Stimulated activated CD8-positive, alpha-beta memory T cell treated with anti-CD3 and anti-CD28 coated beads, Interleukin-7, amount 100 ng/mL, for 24 hours (primary cell): ENCODE measurements around the gene NR6A1.
"Not testable (repeated sequence)": the region's sequence is repeated elsewhere in the genome, so short reads cannot be mapped to it uniquely, and the experiment has no call there.

Source experiments
- DNase-seq: peaks from one replicate; pipeline ENCODE4 v3.0.0-alpha.2; 2020; ENCODE audit warnings: low read depth

Gene NR6A1

DNA sequence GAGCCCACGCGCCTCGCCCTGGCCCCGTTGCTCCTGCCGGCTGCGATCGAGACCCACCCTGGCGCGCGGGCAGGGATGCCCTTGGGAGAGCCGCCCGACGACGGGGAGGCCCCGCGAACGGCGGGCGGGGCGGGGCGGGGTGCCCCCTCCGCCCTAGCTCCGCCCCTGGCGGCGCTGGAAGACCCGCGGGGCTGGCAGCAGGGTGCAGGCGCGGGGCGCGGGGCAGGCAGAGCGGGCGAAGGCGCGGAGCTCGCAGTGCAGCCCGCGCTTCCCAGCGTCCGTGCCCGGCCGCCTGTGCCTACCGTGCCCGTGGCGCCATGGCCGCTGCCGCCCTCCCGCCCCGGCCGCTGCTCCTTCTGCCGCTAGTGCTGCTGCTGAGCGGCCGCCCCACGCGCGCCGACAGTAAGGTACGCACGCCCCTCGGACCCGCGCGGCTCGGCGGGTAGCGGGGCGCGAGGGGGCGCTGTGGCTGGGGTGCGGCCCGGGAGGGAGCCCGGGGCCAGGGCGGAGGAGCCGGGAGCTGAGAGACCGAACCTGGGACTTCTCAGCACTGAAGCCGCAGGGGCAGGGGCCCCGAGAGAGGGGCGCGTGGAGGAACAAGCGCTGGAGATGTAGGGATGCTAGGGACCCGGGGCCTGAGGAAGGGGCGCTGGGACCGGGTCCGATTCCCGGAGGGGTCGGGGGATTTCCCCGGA, 6.0 kb upstream of the NR6A1 start, which contains the start of gene OLFML2A:
Gene OLFML2A, plus strand, starts transcription at position 180 of the 695 bp plus-strand sequence. Its CDS starts 138 bp downstream, at position 318.
- DNase-seq, result no peak

DNA sequence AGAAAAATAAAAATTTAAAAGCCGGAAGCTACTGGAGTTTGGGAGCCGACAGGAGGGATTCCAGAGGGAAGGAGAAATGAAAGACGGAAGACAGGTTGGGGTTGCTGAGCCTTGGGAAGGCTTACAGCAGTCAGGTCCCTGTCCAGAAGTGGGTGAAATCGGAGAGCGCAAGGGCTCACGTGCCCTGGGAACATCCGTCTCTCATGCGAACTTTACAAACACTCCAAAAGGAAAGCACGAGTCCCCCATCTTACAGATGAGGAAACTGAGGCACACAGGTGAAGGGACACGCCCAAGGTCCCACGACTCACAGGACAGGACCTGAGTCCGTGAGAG, 5.5 kb upstream of the NR6A1 start:
- no peak for DNase-seq

DNA sequence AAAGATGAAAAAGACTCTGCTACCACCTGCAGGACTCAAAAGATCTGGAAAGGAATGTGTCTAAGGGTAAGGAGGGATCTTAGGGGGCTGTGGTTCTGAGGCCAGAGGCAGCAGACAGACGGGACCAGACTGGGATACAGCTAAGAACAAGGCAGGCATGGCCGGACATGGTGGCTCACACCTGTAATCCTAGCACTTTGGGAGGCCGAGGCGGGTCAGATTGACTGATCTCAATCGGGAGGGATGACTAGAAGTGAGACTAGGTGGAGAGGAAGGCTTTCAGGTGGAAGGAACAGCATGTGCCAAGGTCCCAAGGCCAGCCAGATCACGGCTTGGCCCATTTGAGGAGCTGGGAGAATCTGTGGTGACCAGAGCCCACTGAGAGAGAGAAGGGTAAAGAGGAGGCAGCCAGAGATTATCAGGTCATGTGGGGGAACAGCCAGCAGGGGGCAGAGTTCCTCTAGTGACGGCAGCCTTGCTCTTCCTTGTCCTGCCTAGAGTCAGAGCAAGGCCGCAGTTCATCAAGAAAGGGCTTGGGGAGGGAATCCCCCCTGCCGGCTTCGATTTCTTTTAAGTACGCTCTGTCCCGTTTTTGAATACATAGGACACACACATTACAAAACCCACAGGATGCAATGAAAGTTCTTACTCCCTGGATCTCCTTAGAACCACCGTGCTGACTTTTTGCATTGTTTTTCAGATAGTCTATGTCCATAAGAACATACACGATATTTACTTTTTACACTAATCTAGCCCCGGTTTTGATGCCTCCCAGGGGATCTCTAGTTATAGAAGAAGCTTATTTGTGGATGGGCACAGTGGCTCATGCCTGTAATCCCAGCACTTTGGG, 3.2 kb upstream of the NR6A1 start:
- DNase-seq, result peak; percentile 76

DNA sequence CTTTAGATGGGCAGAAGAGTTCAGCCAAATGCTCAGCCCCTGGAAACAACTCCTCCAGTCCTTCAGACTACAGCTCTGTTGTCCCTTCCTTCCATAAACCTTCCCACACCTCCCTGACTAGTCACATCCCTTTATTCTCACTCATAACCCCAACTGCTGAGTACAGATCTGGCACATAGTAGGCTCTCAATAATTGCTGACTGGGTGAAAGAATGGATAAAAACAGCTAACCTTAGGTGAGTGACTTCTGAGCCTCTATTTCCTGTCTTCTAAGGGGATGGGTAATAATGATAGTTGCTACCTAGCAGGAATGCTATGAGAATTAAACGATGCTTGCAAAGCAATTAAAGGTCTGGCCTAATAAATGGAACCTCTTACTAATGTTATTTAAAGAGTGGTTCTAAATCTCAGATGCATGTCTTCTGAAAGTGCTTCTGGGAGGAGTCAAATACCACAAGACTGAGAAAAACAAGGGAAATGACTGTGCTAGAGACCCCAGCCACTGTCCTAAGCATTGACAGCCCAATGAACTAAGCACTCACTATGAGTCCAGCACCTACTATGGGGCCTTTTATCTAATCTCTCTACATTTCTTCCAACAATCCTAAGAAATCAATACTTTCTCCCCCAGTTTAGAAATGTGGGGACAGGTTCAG, 2.5 kb upstream of the NR6A1 start:
- no peak for DNase-seq

GRCh38 chr9:124772877-124773276, 1.8 kb upstream of the NR6A1 start:
- not testable (repeated sequence) for DNase-seq

DNA sequence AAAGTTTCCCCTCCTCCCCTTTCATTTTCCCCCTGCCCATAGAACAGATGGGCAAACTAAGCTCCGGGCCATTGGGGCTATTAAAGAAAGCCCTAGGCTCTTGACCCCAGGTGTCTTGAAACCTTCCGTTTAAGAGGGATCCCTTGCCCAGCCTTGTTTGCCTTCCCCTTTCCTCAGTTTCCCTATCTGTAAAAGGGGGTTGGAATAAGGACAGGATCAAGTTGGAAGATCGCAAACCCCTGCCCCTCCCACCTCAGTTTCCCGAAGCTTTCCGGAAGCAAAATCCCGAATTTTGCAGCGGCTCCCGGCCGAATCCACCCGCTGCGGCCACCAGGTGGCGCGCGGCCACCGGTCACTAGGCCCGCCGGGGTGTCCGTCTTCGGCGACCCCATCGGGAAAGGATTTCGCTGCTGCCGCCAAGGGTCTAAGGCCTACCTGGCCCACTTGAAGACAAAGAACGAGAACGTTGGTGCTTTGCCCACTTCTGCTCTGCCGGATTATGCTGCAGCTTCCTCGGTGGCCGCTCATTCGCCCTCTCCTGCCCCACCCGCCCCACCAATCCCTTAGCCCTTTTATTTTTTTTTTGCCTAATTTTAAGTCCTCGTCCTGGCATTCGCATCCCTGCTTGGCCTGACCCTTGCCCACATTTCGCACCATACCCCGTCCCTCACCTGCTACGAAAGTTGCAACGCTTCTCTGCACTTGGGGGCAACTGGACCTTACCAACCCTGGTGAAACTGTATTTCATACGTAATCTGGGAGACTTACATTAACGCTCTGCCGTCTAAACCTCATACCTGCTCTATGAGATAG, 962 bp upstream of the NR6A1 start:
- DNase-seq, result no peak

DNA sequence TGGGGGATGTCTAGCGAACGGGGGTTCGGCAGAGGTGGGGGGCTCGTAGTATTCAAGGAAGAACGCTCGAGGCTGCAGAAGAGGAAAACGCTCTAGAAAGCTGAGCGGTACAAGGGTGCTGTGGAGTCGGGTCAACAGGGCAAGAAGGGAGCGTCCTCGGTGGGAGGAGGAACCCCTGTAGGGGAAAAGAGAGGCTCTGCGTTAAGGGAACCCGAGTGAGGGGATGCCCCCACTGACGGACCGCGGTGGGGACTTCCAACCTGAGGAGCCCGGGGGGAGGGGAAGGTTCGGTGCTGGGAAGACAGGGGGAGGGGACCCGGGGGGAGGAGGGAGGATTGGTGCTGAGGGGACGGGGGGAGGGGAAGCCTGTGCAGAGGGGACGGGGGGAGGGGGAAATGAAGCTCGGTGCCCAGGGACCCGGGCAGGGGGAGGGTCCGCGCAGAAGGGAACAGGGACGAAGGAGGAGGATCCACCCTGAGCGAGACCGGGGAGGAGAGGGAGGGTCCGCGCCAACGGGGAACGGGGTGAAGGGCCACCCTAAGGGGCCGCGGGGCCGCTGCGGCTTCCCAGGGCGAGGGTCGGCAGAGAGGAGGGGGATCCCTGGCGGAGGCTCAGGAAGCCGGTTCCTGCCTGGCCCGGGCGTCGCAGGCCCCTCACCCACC, 621 bp downstream of the NR6A1 start:
- no peak for DNase-seq

- no peak for DNase-seq
Measured at GRCh38 chr9:124769549-124770358, 1.4 kb downstream of the NR6A1 start.

- DNase-seq, result no peak
Measured at GRCh38 chr9:124768750-124769548, 2.2 kb downstream of the NR6A1 start.

DNA sequence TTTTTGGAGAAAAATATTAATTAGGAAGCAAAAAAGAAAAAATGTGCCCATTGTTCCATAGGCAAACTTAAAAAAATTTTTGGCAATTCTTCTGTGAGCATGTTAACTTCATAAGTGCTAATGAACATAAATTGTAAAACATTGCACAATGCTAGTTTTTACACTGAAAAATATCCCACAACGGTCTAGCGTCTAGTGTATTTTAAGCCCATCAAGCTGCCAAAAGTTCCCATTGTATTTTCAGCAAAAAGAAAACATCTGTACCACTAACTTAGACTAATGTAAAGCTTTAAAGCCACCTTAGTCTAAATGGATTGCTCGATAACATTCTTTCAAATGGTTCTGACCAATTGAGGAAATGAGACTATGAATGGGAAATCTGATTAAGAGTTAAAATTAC, 2.8 kb downstream of the NR6A1 start:
- no peak for DNase-seq

DNA sequence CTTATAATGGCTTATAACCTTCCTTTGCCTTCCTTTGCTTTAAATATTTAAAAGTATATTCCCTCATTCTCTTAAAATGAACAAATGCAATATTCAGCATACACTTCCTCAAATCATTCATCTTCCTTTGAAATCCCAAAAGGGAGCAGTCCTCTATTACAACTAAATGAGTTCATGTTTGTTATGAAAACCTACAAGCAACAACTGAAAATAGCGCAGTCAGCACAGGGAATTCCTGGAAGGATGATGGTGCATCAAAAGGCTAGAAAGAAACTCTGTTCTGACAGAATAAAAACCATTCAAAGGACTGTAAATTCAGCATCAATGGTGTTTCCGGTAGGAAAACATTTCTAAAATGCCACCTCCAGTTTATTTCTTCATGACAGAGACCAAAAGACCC, 3.3 kb downstream of the NR6A1 start:
- no peak for DNase-seq

- no peak for DNase-seq
Measured at GRCh38 chr9:124766815-124767554, 4.1 kb downstream of the NR6A1 start.

DNA sequence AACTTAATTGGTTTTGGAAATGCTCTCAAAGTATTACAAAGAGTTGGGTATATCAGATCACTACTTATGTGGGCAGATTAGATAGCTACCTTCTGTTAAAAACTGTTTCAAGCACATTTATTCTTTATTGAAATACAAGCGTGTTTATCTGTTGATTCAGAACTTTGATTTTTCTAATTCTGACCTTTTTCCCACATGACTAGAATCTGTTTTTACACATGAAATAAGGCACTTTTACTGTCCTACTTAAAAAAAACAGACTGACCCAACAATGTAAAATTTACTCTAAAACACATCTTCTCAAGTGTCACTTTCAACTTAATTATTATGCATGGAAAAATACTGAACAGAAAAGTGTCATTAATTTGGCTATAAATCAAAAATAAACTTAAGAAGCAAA, 4.8 kb downstream of the NR6A1 start:
- DNase-seq, result no peak

DNA sequence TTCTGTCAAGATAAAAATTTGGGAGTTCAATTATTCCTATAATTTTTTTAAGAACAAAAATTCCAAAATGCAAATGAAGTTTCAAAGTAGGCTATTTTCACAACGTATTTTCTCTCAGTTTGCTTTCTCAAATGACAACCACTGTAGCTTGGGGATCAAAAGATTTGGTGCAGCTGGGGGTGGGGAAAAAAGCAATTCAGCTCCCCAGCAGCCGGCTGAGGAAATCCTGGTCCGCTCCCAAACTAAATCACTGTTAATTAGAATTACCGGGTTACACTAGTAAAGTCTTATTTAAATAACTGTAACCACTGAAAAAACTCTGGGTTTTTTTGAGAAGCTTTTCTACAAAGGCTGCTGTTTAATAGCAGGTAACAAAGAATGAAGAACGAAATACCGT, 5.7 kb downstream of the NR6A1 start:
- no peak for DNase-seq

DNA sequence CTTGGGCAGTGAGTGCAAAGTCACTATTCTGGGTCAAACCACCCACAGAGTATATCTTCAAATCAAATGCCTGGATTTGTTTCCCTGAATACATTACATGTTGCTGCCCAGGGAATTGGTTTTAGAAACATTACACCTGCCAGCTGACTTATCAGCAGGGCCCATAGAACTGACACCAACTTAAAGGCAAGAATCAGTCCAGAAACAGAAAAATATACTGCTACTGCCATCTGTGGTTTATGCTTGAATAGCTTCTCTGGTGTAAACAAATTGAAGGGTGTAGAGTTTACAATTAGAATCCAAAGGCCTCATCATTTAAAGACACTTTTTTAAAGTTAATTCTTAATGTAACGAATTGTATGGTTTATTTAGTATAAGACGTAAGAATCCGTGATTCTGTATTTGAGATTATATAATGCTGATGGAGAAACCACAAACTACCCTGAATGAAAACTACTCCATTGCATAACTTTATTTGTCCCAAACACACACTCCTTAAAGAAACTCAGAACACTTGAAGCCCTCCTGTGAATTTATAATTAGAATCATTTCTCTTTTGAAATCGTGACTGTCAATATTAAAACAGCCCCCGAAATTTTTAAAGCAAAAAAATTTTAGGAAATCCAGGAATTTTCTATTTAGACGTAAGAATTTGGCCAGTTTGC, 6.2 kb downstream of the NR6A1 start:
- DNase-seq, result no peak

DNA sequence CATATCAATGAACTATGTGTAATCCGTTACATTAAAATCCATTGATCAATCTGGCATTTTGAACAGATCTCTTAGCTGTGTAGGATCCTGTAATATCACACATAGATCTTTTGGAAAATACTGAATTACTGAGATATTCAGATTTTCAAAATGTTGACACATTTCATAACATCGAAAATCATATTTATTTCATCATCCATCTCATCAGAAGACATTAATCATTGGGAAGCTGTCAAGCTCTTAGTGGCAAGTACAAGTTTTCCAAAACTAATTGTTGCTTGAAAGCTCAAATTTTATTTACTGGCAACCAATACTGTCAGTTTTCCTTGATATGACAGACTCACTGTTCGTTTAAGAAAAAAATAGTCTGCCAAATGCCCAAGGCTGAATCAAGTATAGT, 8.5 kb downstream of the NR6A1 start:
- DNase-seq, result no peak

DNA sequence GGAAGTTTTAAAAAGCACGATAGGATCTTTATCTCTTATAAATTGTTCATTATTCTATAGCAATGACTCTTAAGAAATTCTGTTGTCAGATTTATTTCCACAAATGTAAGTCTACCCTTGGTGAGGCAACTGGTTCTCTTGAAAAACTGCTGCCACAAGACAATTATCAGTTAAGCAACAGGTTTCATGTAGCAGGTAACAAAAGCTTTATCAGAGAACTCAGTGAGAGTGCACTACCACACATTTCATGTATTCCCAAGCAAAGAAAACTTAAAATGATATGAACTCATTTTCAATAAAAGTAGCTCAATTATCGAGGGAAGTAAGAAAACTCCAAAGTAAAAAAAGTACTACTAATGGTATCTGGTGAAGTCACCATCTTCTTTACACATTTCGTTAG, 9.4 kb downstream of the NR6A1 start:
- DNase-seq, result no peak

DNA sequence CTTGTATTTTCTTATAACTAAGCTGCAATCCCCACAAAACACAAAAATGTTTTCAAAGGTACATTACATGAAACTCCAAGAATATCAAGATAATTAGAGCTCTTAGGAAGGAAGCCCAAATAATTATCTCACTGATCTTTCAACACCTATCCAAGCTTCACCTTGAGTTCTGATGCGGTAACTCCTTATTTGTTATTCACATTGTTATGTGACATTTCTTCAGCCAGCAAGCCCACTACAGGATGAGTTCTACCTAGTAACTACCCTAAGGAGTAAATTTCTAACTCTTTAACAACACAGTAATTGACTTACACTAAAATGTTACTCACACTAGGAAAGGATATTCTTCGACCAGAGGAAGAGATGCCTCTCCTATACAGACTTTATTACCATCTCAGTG, 9.9 kb downstream of the NR6A1 start:
- no peak for DNase-seq

DNA sequence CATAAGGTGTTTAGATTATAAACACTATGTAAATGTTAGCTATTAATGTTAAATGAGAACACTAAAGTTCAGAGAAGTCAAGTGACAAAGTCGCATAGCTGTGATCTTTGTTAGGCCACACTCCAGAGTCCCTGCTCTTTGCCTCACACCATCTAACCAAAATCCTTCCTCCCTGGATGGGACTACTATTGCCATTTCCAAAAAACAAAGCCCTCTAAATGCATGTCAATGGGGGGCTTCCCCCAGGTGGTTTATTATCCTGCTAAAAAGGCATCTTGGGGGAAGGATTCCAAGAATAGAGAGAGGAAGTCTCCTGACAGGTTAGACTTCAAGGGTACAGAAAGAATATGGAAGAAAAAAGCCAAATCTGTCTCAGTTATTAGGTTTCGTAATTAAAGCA, 10.4 kb downstream of the NR6A1 start:
- no peak for DNase-seq
